LNCaP clone FGC (cell line): ENCODE data around the gene SIAH3.
"Not testable (repeated sequence)": the region's sequence is repeated elsewhere in the genome, so short reads cannot be mapped to it uniquely, and the experiment has no call there.

Experiments used
- DNase-seq: peaks from one replicate; pipeline ENCODE4 v3.0.0-alpha.2; 2011; ENCODE audit warnings: low read depth
- H3K4me3 ChIP-seq: 2 replicates; pipeline ENCODE4 v1.5.1; 2011; ENCODE audit warnings: mild to moderate bottlenecking, low read depth, low read length, control low read depth
- CTCF ChIP-seq: IDR thresholded peaks from 2 replicates; pipeline ENCODE4 v1.5.1; 2012; ENCODE audit warnings: mild to moderate bottlenecking; ENCODE audit not compliant: control insufficient read depth, insufficient read depth; ENCODE audit errors: extremely low read depth

The SIAH3 gene

GRCh38 chr13:45878966-45879365 lies 27.4 kb upstream of the SIAH3 start:
- no peak overlapping the region for H3K4me3 ChIP-seq
- no peak for DNase-seq
- TF ChIP-seq CTCF = no peak

GRCh38 chr13:45876781-45877180 lies 25.2 kb upstream of the SIAH3 start:
- no peak overlapping the region for H3K4me3 ChIP-seq
- TF ChIP-seq CTCF = no peak
- no peak for DNase-seq

- H3K4me3 ChIP-seq = no peak overlapping the region
- DNase-seq = no peak
- TF ChIP-seq CTCF = no peak
Measured at GRCh38 chr13:45875951-45876350, 24.4 kb upstream of the SIAH3 start.

- no peak overlapping the region for H3K4me3 ChIP-seq
- DNase-seq = no peak
- TF ChIP-seq CTCF = no peak
Measured at GRCh38 chr13:45873491-45874325, 22.2 kb upstream of the SIAH3 start.

- TF ChIP-seq CTCF = no peak
- DNase-seq = no peak
- no peak overlapping the region for H3K4me3 ChIP-seq
Measured at GRCh38 chr13:45872566-45872965, 21.0 kb upstream of the SIAH3 start.

- not testable (repeated sequence) for DNase-seq, H3K4me3 ChIP-seq
Measured at GRCh38 chr13:45871201-45871600, 19.6 kb upstream of the SIAH3 start.

- no peak for TF ChIP-seq CTCF
- H3K4me3 ChIP-seq = no peak overlapping the region
- no peak for DNase-seq
Measured at GRCh38 chr13:45870232-45870631, 18.7 kb upstream of the SIAH3 start.
